HL-60/S4 treated with phorbol 12-myristate 13-acetate at 8.2 ng/mL for 4 days and 3 days (cell line): ENCODE results near the gene SLC38A11.
"Not testable (repeated sequence)": the region's sequence is repeated elsewhere in the genome, so short reads cannot be mapped to it uniquely, and the experiment has no call there.

Experiments
- in situ Hi-C: fragments of 300-500 bp; cut with MboI; formaldehyde crosslinking; loops from 2 replicates; pipeline ENCODE4 v1.15.0; 2022; ENCODE audit warnings: low sequenced_read_pairs

Gene SLC38A11

DNA sequence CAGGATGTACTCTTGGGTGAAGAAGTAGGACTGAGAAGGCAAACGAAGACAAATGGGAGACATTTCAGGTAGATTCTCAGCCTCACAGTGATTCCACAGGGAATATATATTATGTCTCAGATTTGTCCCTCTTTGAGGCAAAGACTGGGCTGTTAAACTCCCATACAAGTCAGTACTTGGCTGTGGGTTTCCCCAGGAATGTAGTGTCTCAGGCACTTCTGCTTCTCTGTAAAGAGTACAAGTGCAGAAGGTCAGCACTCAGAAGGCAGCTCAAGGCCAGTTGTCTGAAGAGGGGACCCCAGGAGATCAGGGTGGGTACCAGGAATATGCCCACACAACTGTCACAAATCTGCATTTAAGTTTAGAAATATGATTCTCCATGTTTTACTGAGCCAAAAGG lies 73.8 kb downstream of the SLC38A11 start:
- in situ Hi-C loops = no loop called here

DNA sequence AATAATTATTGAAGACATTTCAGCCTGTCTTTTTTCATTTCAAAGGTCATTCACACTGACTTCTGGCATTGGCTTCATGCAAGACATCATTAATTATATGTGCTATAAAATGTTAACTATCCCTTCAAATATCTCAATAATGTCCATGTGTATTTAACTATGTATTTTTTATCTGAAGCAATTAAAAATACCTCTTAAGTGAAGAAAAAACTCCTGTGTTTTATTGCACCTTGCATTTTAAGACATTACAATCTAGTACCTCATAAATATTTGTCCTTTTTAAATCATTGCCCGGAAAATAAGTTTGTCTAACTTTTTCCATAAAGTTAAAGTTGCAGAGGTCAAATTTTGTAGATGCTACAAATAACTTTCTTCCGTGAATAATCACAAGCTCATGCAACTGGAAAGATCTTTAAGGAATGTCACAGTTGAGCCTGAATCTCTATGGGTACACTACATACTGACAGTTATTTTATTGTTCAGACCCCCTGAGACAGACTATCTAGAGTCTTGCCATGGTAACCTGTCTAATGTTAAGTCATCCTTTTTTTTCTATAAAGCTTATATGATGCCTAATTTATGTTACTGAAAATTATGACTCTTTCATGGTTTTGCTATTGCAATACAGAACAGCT lies 75.3 kb downstream of the SLC38A11 start:
- in situ Hi-C loops = no loop called here

DNA sequence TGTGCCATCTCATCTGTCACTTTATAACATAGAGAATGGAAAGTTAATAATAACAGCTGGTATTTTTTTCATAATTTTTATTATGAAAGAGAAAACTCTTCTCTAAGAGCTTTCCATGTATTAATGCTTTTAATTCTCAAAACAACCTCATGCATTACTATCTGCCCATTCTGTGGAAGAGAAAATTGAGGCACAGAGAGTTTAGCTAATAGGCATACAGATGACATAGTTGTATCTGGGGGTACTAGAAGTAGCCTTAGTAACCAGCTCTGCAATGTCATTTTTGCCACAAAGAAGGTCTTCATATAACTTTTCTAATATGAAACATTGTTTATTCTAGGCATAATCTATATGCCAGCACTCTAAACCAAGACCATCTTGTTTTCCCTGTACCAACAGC lies 77.4 kb downstream of the SLC38A11 start:
- in situ Hi-C loops = no loop called here

DNA sequence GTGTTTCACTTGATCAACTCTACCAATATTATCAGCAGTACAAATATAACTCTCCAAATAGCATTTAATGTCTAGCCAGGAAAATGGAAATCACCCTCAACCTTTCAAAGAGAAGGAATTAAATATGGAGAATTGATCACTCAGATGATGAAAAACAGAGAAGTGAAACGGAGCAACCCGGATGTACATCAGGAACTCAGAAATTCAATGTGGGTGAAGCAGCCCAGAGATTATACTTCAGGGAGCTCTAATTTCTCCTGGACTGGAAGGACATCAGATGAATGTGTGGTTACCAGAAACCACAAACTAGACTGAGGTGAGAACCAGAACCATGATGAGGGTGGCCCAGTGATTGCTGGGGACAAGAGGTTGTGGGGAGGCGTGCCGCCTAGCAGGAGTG lies 78.2 kb downstream of the SLC38A11 start:
- in situ Hi-C loops = no loop called here

DNA sequence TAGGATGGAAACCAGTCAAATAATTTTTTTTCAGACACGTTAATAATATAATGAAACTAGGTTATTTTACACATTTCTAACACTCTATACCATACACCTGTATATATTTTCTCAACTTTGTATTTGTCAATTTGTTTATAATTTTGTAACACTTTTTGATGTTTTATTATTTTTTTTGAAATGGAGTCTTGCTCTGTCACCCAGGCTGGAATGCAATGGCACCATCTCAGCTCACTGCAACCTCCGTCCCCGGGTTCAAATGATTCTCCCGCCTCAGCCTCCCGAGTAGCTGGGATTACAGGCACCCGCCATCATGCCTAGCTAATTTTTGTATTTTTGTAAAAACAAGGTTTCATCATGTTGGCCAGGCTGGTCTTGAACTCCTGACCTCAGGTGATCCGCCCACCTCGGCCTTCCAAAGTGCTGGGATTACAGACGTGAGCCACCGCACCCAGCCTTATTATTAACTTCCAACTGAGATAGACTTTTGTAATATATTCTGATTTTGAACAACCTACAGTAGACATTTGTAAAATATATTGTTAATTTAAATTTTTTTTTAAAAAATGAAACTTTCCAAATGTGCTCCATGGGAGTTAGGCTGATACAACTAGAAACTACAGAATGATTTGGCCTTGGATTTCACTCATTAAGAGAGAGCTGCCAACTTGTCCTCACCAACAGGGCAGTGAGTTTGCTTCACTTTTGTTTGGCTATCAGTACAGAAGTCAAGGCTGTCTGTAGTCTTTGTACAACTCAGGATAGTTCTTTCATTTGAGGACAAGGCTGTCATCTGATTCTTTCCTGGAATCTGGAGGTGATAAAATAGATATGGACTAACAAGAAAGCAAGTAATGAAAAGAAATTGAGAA lies 79.8 kb downstream of the SLC38A11 start:
- in situ Hi-C loops = no loop called here

DNA sequence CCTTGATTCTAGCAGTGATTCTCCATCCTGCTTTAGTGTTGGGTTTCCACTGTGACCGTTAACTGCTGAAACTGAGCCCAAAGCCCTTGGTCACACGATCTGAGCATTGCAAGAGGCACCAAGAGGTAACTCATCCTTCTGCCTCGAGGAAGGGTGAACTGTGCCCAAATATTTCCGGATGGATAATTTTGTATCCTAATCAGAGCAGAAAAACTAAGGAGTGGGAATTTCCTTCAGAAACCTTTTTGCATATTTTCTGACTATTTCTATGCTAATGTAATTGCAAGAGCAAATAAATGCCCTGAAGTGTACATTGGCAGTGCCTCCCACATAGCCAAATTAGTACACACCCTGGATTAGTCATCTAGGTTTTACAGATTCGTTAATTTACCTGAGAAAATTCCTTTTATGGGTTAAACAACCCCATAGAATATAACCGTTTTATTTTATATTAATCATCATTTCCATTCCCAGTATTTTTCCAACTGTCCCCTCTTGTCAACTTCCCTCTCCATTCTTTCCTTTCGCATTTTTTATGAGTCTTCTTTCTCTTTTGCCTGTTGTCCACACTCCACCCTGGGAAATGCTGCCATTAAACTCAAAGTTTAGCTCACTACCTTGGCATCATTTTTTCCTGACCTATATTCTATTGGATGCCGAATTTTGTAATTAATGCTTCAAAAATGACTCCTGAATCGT lies 82.0 kb downstream of the SLC38A11 start:
- in situ Hi-C loops = no loop called here

DNA sequence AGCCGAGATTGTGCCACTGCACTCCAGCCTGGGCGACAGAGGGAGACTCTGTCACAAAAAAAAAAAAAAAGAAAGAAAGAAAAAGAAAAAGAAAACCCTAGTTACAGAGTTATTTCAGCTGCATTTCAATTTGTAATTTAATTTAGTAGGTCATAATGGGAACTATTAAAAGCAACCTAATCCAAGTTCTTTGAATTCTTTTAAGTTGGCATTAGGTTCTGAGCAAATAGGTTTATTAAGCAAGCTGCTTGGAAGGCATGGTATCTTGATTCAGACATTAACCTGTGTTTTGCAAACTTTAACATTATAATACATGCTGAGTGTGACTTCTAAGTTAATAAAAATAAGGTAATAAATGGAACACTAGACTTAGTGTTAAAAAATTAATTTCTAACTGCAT lies 83.9 kb downstream of the SLC38A11 start:
- in situ Hi-C loops = no loop called here

DNA sequence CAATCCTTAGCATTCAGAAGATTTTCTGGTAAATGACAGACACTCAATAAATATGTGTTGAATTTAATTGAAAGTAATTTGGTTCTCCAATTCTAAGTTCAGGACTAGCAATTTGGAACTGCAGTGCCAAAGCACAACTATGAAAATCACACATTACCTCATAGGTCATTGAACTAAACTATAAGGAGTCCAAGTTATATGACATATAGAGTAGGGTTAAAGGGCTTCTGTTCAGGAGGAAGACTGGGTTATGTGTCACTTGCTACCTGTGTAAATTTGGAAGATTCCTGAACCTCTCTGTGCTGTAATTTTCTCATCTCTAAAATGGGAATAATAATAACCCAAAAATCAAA lies 85.9 kb downstream of the SLC38A11 start:
- in situ Hi-C loops = no loop called here

DNA sequence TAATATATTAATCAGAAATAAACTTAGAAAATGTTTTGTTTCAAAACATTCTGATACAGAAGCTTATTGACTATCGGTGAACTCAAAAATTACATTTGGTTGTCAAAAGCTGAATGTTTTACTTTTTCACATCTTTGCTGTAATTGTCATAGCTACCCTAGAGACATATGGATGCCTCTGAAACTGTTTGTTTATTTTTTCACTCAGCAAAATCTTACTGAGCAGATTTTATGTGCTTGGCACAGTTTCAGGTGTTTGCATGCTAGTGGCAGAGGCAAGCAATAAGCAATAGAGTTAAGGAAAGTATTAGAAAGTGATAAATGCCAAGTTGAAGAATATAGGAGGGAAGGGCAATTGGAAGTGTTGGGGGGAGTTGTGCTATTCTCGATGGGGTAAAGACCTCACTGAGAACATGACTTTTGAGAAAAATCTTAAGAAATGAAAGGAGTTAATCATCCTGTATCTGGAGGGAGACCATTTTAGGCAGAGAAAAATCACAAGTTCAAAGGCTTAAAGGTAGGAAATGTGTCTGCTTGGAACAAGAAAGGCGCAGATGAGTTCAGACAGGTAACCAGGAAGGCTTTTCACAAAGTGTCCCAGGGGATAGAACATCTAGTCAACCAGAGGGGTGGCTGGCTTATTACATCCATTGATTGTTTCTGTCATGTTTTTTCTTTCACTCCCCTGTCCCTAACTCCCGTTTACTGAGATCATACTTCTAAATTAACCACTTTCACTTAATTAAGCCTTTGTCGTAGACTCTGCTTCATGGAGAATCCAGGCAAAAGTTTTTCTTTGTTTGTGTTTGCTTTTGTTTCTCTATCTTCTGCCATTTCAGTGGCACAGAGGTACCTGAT lies 86.5 kb downstream of the SLC38A11 start:
- in situ Hi-C loops = no loop called here

DNA sequence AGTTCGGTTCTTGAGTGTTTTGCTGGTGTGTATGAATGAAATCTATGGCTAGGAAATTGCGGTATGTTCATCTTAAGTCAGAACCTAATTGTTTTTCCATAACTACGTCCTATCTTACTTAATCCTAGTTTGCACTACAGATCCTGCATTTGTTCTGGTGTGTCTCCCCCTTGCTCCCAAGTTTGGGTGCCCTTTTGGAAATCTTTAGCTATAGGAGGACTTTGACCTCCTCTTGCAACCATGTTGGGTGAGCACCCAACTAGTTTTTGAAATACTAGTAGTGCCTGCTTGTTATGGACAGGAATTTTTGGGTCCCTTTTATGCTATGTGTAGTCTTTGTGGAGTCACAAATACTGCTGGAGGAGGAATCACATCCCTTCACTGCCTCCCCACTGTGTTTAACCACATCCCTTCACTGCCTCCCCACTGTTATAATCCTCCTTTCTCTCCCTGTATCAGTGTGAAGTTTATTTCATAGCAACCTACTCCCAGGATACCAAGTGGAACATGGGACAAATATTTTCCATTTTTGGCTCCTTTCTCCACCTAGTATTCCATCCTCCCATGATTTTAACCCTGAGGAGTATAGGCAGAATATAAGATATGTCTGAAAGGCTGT lies 87.4 kb downstream of the SLC38A11 start:
- in situ Hi-C loops = no loop called here

DNA sequence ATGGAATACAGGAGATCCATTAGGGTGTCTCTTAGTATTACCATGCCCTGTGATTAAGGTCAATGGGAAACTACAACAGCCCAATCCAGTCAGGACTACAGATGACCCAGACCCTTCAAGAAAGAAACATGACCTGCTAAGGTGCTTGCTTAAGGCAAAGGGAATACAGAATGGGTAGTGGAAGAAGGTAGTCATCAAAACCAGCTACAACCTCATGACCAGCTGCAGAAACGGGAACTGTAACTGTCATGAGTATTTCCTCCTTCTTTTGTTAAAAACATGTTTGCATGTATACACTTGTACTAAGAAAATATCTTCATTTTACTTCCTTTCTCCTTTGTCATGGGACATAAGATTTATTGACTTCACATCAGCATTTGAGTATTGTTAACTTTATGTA lies 88.9 kb downstream of the SLC38A11 start:
- in situ Hi-C loops = not testable (repeated sequence)

DNA sequence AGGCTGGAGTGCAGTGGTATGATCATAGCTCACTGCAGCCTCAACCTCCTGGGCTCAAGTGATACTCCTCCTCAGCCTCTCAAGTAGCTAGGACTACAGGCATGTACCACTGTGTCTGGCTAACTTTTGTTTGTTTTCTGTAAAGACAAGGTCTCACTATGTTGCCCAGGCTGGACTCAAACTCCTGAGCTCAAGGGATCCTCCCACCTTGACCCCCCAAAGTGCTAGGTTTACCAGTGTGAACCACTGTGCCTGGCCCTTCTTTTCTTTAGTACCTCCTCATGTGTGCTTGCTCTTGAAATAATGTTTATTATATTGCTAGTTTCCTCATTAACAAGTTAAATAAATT lies 94.7 kb downstream of the SLC38A11 start:
- in situ Hi-C loops = no loop called here

DNA sequence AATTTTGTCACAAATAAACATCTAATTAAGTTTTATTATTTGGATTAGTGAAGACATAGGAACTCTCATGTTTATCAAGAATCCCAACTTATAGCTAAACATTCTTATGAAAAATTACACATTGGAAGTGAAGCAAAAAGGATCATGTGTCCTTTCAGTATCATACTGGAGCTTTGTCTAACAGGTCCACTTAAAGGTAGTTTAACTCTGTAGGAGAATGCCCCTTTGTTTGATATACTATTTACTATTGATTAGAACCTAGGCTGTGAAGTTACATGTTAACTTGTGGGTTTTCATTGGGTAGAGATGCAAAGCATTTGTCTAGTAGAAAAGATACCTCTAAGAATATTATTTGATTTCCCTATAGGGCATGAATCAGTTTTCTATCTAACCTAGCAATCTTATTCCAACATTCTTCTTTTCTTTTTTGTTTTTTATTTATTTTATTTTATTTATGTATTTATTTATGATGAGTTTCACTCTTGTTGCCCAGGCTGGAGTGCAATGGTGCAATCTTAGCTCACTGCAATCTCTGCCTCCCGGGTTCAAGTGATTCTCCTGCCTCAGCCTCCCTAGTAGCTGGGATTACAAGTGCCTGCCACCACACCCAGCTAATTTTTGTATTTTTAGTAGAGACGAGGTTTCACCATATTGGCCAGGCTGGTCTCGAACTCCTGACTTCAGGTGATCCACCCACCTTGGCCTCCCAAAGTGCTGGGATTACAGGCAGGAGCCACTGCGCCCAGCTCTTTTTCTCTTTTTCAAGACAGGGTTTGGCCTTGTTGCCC lies 95.2 kb downstream of the SLC38A11 start:
- in situ Hi-C loops = not testable (repeated sequence)

DNA sequence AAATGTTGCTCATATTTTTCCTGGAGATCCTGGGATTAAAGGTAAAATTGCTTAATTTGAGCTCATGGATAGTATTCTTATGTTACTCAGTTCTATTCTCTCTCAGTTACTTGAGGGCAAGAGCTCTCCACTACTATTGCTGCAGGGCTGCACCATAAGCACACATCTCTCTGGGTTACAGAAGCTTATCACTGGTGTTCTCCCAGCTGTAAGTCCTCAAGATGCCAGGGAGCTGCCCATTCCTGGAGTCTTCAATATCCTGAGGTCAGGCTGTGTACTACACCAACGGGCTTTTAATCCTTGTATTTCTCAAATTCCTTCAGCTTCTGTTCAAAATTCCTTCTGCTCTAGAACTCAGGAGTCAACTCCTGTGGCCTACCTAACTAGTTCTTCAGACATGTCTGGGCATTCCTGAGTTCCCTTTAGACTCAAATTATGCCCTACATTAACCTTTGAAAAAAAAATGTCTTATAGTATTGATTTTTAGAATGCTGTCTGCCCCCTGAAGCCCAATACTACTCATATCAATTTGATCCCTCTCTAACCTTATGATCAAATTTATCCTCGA lies 96.0 kb downstream of the SLC38A11 start:
- in situ Hi-C loops = no loop called here

DNA sequence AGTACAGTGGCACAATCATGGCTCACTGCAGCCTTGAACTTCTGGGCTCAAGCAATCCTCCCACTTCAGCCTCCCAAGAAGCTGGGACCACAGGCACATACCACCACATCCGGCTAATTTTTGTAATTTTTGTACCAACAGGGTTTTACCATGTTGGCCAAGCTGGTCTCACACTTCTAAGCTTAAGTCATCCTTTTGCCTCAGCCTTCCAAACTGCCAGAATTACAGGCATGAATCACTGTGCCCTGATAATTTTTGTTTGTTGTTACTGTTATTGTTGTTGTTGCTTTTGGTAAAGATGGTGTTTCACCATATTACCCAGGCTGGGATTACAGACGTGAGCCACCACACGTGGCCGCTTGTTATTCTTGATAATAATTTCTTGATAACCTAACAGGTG lies 103.2 kb downstream of the SLC38A11 start:
- in situ Hi-C loops = no loop called here

DNA sequence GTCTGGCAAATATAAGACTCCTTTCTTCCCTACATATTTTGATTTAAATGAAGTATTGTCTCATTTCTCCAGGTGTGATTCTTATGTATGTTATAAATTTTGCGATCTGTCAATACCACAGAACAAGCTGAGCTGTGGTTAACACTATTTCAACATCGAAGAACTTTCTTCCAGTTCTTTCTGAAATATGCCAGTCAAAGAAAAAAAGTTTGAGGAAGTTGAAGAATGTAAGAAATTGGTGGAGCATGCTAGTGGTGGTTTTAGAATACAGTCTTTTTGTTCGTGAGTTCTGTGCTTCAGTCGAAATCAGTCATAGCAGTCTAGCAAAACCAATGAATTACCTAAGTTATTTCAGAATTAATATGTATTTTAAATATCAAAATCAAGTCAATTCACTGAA lies 105.1 kb downstream of the SLC38A11 start:
- in situ Hi-C loops = no loop called here

DNA sequence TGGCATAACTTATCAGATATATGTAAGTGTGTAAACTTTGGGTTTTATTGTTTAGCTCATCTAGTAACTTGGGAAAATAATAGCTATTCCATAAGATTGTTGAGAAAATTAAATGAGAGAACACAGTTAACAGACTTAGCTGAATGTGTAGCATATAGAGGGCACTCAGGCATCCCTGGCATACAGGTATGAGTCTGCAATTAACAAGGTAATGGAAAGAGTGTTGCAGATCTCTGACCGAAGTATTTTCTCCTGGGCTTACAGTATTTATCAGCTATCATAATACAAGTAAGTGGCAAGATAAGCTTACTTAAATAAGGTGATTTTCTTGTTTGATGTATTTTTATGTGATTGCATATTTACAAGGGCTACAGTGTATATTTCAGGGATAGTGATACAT lies 105.8 kb downstream of the SLC38A11 start:
- in situ Hi-C loops = no loop called here

DNA sequence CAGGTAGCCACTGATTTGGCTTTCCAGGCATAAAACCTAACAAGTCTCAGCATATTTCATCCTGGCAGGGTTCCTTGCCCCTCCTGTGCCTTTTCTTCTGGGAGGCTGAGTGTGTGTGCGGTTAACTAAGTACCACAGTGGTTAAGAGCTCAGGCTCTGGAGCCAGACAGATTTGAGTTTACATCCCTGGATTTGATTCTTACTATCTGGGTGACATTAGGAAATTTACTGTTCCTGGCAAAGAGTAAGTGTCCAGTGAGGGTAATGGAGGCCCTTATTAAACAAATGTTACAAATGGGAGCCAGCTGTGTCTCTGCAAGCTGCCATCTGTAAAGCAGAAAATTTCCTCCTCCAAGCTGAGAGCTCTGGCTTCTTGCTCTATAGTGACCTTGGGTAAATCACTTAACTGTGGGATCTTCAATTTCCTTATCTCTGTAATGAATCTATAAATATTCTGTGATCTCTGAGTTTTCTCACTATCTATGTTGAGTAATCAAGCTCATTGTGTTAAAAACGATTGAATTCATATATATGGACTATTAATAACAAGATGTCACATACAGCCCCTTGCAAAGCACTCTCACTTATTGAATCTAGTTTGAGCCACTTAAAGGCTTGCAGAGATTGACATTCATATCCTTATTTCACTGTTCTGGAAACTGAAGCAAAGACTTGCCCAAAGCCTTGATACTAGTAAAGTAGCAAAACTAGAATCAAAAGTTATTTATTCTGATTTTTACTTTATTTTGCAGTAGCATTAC lies 107.2 kb downstream of the SLC38A11 start:
- in situ Hi-C loops = no loop called here

DNA sequence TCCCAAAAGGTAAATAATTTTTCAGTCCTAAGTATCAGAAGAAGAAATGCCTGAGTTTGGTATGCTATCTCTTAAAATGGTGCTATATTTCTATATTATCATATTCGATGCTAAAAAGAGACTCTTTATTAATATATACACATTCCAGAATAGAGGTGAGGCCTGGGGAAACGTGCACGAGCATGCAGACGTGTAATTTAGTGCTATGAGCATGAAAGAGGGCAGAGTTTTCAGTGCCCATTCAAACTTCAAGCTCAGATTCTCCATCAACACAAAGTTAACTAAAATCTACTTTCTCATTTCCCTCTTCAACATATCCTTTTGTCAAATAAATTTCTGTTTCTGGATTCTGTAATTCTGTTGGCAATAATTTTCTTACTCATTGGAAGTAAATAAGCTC lies 108.0 kb downstream of the SLC38A11 start:
- in situ Hi-C loops = no loop called here
